MCF 10A (cell line): Measurements from ENCODE around the gene ATXN7L1. TPM values are rescaled to one million over a fixed set of nuclear protein-coding genes. Genes with fewer than 3 reads are reported as not detected.

ENCODE experiments used
- BruUV-seq: library from RNA; stranded (reverse); fragments of 400-500 nt; replicated peaks from 2 replicates; lab custom pipeline; 2021; lab: Mats Ljungman, UMichigan
- CTCF ChIA-PET: fragments of 300-600 bp; sonication (Branson Sonifier 250); formaldehyde crosslinking; extraction: SDS; loops from one replicate; lab custom pipeline; 2021; ENCODE audit warnings: antibody characterized with exemption, inconsistent platforms; lab: Yijun Ruan, JAX
- POLR2A ChIA-PET: fragments of 300-600, 350-650 bp; sonication (Branson Sonifier 250); formaldehyde crosslinking; extraction: SDS; loops from one replicate; lab custom pipeline; 2020; ENCODE audit warnings: antibody characterized with exemption, inconsistent platforms; lab: Yijun Ruan, JAX
- DNase-seq: peaks from one replicate; pipeline ENCODE4 v3.0.0-alpha.2; 2018; ENCODE audit not compliant: unreplicated experiment
- H3K27ac Mint-ChIP-seq: one replicate; pipeline ENCODE4 v1.8.0; 2022; ENCODE audit warnings: mild to moderate bottlenecking, low read depth, mixed read lengths; ENCODE audit not compliant: unreplicated experiment
- H3K27me3 Mint-ChIP-seq: one replicate; pipeline ENCODE4 v1.8.0; 2022; ENCODE audit warnings: mixed read lengths; ENCODE audit not compliant: insufficient read depth, unreplicated experiment
- H3K36me3 Mint-ChIP-seq: one replicate; pipeline ENCODE4 v1.8.0; 2022; ENCODE audit warnings: mild to moderate bottlenecking, moderate library complexity, mixed read lengths; ENCODE audit not compliant: insufficient read depth, unreplicated experiment
- H3K4me1 Mint-ChIP-seq: one replicate; pipeline ENCODE4 v1.8.0; 2022; ENCODE audit warnings: mixed read lengths; ENCODE audit not compliant: insufficient read depth, unreplicated experiment
- H3K4me3 Mint-ChIP-seq: one replicate; pipeline ENCODE4 v1.8.0; 2022; ENCODE audit warnings: mild to moderate bottlenecking, moderate library complexity, mixed read lengths; ENCODE audit not compliant: unreplicated experiment
- H3K9me3 Mint-ChIP-seq: one replicate; pipeline ENCODE4 v1.8.0; 2022; ENCODE audit warnings: mixed read lengths; ENCODE audit not compliant: unreplicated experiment
- intact Hi-C: fragments of 100-400 bp; cut with micrococcal nuclease; formaldehyde crosslinking; loops from 2 replicates; pipeline ENCODE4 v1.14.1; 2022
- total RNA-seq: library from RNA; stranded (reverse); gene quantifications from 2 replicates; pipeline ENCODE4 v1.2.3, GENCODE V29; 2022
- TF ChIP-seq, protein P1 (sequence below): fragments of 200-600 bp; IDR thresholded peaks from one replicate; pipeline ENCODE4 v1.8.0; 2022; ENCODE audit warnings: antibody characterized with exemption, mild to moderate bottlenecking; ENCODE audit not compliant: unreplicated experiment

ATXN7L1 gene
- total RNA-seq, 1 experiment from 2014 or later, result 10.0 TPM

GRCh38 chr7:105905910-105906568, 29.6 kb upstream of the ATXN7L1 start:
- peaks cover 8% of the 10 kb centered on the region for H3K9me3 Mint-ChIP-seq
- intact Hi-C loops, result no loop called here
- ChIA-PET POLR2A (interaction anchor here (0.6 kb wide), 2 partner anchors 9 to 51 kb away, joined by 3 read pairs; no protein-coding TSS in a partner anchor), CTCF (interaction anchor here (0.5 to 1.6 kb wide), 4 partner anchors 27 to 325 kb away, joined by 3 to 5 read pairs (median 3); partner anchors contain the start of gene EFCAB10)
- H3K4me1 Mint-ChIP-seq, result no peaks in the 10 kb centered on the region
- no peak overlapping the region for H3K4me3 Mint-ChIP-seq
- no peaks in the 10 kb centered on the region for H3K27me3 Mint-ChIP-seq
- no peak for DNase-seq
- no peak overlapping the region for H3K27ac Mint-ChIP-seq
- TF ChIP-seq, protein P1, sequence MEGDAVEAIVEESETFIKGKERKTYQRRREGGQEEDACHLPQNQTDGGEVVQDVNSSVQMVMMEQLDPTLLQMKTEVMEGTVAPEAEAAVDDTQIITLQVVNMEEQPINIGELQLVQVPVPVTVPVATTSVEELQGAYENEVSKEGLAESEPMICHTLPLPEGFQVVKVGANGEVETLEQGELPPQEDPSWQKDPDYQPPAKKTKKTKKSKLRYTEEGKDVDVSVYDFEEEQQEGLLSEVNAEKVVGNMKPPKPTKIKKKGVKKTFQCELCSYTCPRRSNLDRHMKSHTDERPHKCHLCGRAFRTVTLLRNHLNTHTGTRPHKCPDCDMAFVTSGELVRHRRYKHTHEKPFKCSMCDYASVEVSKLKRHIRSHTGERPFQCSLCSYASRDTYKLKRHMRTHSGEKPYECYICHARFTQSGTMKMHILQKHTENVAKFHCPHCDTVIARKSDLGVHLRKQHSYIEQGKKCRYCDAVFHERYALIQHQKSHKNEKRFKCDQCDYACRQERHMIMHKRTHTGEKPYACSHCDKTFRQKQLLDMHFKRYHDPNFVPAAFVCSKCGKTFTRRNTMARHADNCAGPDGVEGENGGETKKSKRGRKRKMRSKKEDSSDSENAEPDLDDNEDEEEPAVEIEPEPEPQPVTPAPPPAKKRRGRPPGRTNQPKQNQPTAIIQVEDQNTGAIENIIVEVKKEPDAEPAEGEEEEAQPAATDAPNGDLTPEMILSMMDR, result no peak
- no TSS peak for BruUV-seq
- H3K36me3 Mint-ChIP-seq, result peaks cover 7% of the 10 kb centered on the region

- Mint-ChIP-seq H3K36me3 (peaks cover 7% of the 10 kb centered on the region), H3K9me3 (peaks cover 8% of the 10 kb centered on the region), H3K4me1 (no peaks in the 10 kb centered on the region), H3K27ac (no peak overlapping the region), H3K27me3 (no peaks in the 10 kb centered on the region), H3K4me3 (no peak overlapping the region)
- ChIA-PET CTCF (interaction anchor here (0.5 to 1.6 kb wide), 5 partner anchors 26 to 324 kb away, joined by 3 to 5 read pairs (median 3); partner anchors contain the start of gene EFCAB10), POLR2A (interaction anchor here (0.5 to 0.6 kb wide), 3 partner anchors 10 to 52 kb away, joined by 3 read pairs; no protein-coding TSS in a partner anchor)
- TF ChIP-seq, protein P1, result no peak
- no peak for DNase-seq
- no TSS peak for BruUV-seq
- intact Hi-C loops, result no loop called here
These were observed 29.0 kb upstream of the ATXN7L1 start for GRCh38 chr7:105905209-105905909.

GRCh38 chr7:105904064-105904463, 27.7 kb upstream of the ATXN7L1 start:
- BruUV-seq, result no TSS peak
- TF ChIP-seq, protein P1, result no peak
- CTCF ChIA-PET, result interaction anchor here (0.7 to 1.1 kb wide), 2 partner anchors 31 to 251 kb away, joined by 3 read pairs; no protein-coding TSS in a partner anchor
- Mint-ChIP-seq H3K9me3 (no peaks in the 10 kb centered on the region), H3K36me3 (no peaks in the 10 kb centered on the region), H3K4me1 (no peaks in the 10 kb centered on the region), H3K27me3 (no peaks in the 10 kb centered on the region), H3K27ac (no peak overlapping the region), H3K4me3 (no peak overlapping the region)
- POLR2A ChIA-PET, result interaction anchor here (0.6 kb wide), 2 partner anchors 9 to 528 kb away, joined by 3 read pairs; no protein-coding TSS in a partner anchor
- intact Hi-C loops, result no loop called here
- DNase-seq, result no peak

GRCh38 chr7:105902325-105902911, 26.0 kb upstream of the ATXN7L1 start:
- Mint-ChIP-seq H3K4me1 (no peaks in the 10 kb centered on the region), H3K27ac (no peak overlapping the region), H3K27me3 (no peaks in the 10 kb centered on the region), H3K36me3 (no peaks in the 10 kb centered on the region), H3K9me3 (no peaks in the 10 kb centered on the region), H3K4me3 (no peak overlapping the region)
- no TSS peak for BruUV-seq
- TF ChIP-seq, protein P1, result no peak
- ChIA-PET CTCF (no interaction called here), POLR2A (interaction anchor here (0.6 to 0.7 kb wide), 2 partner anchors 16 to 79 kb away, joined by 3 read pairs; no protein-coding TSS in a partner anchor)
- intact Hi-C loops, result no loop called here
- no peak for DNase-seq
